GM18873 (cell line): ENCODE data around the gene AGPS.
"Not testable (repeated sequence)": the region's sequence is repeated elsewhere in the genome, so short reads cannot be mapped to it uniquely, and the experiment has no call there.

Experiments used
- ATAC-seq: cut with Tn5 transposase; IDR thresholded peaks from one replicate; pipeline ENCODE4 v1.9.1; 2021; ENCODE audit warnings: mild to moderate bottlenecking, moderate library complexity, moderate number of reproducible peaks; ENCODE audit not compliant: unreplicated experiment, low FRiP score

AGPS gene

DNA sequence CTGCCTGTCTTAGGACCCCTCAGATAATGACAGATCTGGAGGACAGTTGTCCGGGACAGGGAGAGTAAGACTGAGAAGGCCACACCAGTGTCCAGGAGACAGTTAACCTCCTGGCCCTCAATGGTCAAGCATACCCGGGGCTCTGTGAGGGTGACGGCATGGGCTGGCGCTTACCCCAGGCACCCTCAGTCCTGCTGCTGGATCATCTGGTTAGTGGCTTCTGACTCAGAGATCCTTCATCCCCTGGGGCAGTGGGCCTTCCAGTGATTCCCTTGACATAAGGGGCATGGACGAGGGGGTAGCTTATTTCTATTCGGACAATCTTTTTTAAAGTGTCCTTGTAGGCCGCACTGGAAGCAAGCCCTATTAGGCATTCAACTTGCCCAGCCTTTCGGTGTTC is 18.1 kb downstream of the AGPS start:
- ATAC-seq: not testable (repeated sequence)

DNA sequence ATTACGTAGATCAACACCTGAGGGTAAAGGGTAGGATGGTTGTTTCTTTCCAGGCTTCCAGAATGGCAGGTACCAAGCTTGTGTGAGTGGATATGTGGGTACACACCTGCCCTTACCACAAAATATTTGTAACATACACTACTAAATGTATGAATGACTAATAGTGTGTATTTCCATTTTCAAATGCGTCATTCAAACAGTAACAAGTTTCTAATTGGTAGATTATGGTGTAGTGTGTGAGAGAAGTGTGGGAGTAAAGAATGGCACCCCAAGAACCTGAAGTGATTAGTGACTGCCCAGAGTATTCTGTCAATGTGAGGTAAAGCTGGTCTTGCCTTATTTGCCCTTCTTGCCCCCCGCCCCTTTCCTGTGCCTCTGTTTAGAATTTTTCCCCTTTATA is 21.1 kb downstream of the AGPS start:
- ATAC-seq: no peak

DNA sequence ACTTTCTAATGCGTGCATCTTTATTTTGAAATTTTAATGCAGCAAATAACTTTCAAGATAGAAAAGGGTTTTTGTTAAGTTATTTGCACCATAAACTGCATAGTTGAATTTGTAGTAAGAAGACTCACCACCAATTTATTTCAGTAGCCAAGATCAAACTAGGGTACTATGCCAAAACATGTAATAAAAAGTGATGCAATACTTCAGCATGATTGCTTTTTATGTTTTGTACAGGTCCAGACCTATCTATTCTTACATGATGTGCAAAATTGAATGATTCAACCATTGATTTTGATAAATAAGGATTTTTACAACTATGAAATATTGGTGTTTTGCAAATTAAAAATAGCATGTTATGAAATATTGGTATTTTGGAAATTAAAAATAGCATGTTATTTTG is 26.7 kb downstream of the AGPS start:
- no peak for ATAC-seq

DNA sequence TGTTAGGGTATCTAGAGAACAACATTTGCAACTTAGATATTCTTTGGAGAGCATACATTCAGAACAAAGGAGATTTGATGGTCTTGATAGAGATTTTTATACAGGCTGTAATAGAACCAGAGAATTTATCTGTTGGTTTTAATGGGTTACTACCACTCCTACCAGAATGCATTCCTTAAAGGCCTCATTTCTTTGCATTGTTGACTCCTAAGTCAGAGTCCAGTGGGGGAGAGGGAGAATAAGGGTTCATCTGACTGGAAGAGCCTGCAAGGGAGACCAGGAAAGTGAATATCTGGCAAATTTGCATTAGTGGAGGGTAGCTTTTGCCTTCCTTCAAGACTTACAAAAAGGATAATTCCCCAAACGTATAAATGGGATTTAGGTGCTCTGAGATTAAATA is 29.7 kb downstream of the AGPS start:
- ATAC-seq: no peak

DNA sequence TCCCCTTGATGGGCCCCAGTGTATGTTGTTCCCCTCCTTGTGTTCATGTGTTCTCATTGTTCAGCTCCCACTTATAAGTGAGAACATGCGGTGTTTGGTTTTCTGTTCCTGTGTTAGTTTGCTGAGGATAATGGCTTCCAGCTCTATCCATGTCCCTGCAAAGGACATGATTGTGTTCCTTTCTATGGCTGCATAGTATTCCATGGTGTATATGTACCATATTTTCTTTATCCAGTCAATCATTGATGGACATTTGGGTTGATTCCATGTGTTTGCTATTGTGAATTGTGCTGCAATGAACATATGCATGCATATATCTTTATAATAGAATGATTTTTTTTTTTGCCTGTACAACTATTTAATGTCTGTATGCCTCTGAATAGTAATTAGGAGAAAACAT is 31.5 kb downstream of the AGPS start:
- not testable (repeated sequence) for ATAC-seq

DNA sequence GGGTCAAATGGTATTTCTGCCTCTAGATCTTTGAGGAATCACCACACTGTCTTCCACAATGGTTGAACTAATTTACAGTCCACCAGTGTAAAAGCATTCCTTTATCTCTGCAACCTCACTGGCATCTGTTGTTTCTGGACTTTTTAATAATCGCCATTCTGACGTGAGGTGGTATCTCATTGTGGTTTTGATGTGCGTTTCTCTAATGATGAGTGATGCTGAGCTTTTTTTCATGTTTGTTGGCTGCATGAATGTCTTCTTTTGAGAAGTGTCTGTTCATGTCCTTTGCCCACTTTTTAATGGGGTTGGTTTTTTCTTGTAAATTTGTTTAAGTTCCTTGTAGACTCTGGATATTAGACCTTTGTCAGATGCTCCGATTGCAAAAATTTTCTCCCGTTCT is 32.0 kb downstream of the AGPS start:
- ATAC-seq: not testable (repeated sequence)

DNA sequence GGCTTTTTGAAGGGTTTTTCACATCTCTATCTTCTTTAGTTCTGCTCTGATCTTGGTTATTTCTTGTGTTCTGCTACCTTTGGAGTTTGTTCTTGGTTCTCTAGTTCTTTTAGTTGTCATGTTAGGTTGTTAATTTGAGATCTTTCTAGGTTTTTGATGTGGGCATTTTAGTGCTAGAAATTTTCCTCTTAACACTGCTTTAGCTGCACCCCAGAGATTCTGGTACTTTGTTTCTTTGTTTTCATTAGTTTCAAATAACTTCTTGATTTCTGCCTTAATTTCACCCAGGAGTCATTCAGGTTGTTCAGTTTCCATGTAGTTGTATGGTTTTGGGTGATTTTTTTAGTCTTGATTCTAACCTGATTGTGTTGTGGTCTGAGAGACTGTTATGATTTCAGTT is 34.7 kb downstream of the AGPS start:
- no peak for ATAC-seq

DNA sequence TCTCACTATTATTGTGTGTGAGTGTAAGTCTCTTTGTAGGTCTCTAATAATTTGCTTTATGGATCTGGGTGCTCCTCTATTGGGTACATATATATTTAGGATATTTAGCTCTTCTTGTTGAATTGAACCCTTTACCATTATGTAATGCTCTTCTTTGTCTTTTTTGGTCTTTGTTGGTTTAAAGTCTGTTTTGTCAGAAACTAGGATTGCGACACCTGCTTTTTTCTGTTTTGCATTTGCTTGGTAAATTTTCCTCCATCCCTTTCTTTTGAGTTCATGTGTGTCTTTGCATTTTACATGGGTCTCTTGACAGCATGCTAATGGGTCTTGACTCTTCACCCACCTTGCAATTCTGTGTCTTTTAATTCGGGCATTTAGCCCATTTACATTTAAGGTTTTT is 35.4 kb downstream of the AGPS start:
- ATAC-seq: not testable (repeated sequence)

DNA sequence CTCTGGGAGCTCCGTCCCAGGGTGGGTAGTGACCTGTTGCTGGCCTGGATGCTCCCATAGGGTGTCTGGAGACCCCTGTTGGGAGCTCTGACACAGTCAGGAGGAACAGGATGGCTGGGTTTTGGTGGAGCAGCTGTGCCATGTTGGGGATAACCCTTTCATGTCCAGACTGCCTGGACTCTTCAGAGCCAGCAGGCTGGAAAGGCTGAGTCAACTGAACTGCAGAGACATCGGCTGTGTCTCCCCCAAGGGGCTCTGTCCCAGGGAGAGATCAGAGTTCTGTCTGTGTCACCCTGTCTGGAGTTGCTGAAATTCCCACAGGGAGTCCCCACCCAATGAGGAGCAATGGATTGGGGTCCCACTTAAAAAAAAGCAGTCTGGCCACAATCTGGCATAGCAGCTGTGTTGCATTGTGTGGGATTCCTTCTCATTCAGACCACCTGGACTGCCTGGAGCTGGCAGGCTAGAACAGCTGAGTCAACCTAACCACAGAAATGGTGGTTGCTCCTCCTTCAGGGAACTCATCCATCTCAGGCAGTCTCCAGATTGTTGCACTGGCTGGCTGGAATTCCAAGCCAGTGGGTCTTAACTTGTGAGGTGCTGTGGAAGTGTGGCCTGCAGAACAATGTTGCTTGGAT is 37.2 kb downstream of the AGPS start:
- ATAC-seq: no peak

DNA sequence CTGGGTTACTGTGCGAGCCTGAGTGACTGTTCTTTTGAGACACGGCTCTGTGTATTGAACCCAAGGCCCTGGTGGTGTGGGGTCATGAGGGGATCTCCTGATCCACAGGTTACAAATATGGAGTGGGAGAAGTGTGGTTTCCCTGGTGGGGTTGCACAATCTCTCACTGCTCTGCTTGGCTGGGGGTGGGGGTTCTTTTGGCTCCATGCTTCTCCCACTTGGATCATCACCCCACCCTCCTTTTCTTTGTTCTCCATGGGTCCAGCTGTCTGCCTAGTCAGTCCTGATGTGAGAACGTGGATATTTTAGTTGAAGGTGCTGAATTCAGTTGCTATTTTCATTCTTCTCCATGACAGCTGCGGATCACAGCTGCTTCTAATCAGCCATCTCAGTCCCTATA is 37.8 kb downstream of the AGPS start:
- no peak for ATAC-seq

DNA sequence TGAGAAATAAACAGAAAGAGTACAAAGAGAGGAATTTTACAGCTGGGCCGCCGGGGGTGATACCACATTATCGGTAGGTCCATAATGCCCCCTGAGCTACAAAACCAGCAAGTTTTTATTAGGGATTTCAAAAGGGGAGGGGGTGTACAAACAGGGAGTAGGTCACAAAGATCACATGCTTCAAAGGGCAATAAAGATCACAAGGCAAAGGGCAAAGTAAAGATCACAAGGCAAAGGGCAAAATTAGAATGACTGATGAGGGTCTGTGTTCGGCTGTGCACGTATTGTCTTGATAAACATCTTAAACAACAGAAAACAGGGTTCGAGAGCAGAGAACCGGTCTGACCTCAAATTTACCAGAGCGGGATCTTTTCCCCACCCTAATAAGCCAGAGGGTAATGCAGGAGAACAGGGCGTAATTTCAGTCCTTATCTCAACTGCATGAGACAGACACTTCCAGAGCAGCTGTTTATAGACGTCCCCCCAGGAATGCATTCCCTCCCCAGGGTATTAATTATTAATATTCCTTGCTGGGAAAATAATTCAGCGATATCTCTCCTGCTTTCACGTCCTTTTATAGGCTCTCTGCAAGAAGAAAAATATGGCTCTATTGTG is 38.6 kb downstream of the AGPS start:
- ATAC-seq: not testable (repeated sequence)

DNA sequence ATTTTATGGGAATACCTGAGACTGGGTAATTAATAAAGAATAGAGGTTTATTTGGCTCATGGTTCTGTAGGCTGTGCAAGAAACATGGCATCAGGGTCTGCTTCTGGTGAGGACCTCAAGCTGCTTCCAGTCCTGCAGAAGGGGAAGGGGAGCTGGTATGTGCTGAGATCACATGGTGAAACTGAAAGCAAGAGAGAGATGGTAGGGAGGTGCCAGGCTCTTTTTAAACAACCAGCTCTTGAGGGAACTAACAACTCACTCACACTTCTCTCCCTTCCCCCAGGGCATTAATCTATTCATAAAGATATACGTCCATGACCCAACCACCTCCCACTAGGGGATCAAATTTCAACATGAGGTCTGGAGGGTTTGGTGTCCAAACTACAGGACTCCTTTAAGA is 40.1 kb downstream of the AGPS start:
- no peak for ATAC-seq

DNA sequence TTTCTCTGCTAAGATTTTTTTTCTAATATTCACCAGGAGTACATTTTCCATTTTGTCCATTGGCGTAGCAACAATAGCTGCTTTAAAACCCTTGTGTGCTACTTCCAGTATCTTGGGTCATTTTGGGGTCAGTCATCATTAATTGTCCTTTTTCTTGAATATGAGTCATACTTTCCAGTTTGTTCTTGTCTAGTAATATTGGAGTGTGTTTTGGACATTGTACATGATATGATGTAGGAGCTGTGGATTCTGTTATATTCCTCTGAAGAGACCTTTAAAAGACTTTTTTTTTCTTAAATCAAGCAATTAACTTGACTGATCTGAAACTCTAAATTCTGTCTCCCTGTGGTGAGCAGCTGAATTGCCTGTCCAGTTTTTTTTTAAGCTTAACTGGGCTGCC is 40.8 kb downstream of the AGPS start:
- no peak for ATAC-seq

DNA sequence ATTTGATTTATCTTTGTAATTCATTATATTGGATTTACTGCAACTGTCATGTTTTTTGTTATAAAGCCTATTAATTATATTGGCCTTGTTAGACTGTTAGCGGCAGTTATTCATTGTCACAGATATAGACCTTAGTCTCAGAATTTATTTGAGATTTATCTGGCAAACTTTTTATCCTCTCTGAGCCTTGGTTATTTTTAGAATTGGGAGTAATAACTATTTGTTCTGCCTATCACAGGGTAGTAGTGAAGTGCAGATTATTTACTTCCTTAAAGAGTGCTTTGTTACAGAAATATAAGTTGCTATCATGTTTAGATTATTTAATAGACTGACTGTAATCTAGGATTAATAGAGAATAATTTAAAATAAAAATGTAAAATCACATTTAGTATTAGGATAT is 41.9 kb downstream of the AGPS start:
- no peak for ATAC-seq

DNA sequence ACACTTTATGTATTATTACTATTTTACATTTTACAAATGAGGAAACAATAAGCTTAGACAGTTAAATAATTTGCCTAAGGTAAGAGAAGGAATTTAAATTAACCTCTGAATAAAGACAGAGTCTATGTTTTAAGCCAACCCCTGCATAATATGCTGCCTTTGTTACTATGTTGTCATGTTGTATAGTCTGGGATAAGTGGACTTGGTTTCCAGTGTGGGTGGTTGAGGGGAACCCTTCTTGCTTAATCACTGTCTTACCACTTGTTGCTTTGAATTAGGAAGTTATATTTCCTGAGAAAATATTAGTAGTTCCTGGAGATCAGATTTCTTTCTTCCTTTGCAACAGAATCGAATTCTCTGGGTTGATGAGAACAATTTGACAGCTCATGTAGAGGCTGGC is 52.6 kb downstream of the AGPS start:
- no peak for ATAC-seq

DNA sequence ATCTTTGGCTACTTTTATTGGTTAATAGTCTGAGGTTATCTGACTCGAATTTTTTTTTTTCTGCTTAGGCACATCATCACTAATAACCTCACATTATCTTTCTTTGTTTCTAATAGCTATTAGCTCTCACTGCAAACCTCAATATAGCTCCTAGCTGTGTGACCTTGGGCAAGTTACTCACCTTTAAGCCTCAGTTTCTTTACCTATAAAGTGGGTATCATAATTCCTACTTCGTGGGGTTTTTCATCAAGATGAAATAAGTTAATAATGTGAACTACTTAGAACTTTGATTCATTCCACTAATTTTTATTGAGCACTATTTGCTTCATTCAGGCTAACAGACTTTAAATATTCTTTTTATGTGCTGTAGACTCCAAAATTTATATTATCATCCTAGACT is 55.5 kb downstream of the AGPS start:
- no peak for ATAC-seq

DNA sequence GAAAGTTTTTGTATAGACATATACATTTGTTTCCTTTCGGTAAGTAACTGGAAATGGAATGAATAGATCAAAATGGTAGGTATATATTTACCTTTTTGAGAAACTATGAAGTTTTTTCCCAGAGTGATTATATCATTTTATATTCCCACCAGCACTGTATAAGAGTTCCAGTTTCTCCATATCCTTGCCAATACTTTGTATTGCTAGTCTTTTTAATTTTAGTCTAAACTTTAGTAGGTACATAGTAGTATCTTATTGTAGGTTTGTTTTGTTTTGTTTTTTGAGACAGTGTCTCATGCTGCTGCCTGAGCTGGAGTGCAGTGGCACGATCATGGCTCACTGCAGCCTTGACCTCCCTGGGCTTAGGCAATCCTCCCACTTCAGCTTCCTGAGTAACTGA is 56.6 kb downstream of the AGPS start:
- no peak for ATAC-seq

DNA sequence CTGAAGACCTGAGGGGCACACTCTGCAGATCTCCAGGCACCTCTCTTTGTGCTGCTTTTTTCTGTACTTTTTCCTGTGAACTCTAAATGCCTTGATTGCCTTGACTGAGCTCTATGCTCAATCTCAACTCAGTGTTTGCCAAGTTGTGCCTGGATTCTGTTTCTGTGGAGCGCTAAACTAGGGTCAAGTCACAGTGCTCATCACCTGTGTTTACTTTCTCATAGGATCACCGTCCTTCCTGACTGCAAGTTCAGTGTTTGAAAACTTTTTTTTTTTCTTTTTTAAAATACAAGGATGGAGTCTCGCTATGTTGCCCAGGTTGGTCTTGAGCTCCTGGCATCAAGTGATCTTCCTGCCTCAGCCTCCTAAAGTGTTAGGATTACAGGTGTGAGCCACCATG is 62.6 kb downstream of the AGPS start:
- no peak for ATAC-seq

DNA sequence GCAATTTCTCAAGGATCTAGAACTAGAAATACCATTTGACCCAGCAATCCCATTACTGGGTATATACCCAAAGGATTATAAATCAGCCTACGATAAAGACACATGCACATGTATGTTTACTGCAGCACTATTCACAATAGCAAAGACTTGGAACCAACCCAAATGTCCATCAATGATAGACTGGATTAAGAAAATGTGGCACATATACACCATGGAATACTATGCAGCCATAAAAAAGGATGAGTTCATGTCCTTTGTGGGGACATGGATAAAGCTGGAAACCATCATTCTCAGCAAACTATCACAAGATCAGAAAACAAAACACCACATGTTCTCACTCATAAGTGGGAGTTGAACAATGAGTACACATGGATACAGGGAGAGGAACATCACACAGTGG is 67.2 kb downstream of the AGPS start:
- ATAC-seq: not testable (repeated sequence)

DNA sequence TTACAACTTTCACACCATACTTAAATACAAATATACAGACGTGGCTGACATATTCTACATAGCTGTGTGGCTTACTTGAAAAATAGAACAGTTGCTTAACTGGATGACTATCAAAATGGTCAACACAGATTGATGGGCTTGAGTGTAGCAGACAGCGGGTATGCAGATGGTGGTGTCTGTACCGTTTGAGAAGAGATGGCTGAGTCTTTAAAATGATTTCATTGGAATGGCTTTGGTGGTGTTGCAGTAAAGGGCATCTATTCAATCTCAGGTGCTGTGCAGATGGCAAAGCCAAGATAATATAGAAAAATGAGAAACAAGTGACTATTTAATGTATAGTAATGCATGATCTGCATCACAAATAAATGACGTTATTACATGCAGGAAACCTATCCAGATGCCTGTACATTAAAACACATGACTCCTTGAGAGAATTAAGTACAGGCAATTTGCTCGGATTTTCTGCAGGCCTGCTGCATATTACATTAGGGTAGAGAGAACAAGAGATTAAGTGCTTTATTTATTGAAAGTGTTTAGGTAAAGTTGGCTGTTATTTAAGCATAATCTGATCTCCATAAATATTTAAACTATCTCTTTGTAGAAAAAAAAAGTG is 68.5 kb downstream of the AGPS start:
- ATAC-seq: no peak

DNA sequence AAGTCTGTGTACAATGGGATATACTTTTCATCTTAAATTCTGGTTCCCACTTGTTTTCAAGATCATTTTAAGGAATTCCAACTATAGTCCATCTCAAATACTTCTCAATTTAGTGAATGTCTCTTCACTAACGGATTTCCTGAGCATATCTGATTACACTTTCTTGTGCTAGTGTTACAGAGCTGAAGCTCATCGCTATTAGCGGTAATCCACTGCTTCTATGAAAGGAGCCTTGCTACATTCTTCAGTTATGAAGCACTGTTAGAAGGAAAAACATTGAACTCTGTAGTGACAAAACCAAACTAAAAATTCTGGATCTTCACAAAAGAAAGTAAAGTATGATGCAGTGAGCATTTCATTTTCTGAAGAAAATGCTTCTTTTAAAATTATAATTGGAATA is 72.0 kb downstream of the AGPS start:
- no peak for ATAC-seq

DNA sequence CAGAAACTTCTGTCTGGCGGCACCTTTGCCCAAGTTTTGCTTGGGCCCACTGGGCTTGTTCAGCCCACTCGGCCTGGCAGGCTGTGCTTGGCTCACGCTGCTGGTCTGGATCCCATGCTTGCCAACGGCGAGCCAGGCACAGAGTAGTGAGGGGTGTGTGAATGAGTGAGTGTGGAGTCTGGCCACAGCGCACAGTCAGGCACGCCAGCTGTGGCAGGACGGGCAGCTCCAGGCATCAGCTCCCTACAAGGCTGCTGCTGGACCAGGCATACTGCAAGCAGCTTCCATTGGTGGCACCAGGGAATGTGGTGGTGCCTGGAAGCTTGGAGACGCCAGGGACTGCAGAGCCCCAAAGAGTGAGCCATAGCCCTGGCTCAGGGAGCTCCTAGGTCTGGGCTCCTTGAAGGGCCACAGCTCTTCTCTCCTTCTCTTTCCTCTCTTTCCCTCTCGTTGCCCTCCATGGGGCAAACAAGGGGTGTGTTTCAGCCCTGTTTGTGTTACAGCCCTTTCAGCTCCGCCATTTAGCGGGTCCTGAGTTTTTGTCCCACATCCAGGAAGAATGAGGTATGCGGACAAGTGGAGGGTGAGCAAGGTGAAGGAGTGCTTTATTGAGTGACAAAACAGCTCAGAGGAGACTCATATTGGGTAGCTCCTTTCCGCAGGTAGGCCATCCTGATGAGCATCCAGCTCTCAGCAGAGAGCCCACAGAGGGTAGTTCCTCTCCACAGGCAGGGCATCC is 73.0 kb downstream of the AGPS start:
- ATAC-seq: no peak
